K562 treated with DMSO at 1 percent for 4 hours (cell line): ENCODE data around the gene MRFAP1L1. TPM values are rescaled to one million over a fixed set of nuclear protein-coding genes. Genes with fewer than 3 reads are reported as not detected.

Source experiments
- total RNA-seq: library from RNA; unstranded; fragments of 300-600 nt; gene quantifications from 2 replicates; pipeline ENCODE4 v1.2.3, GENCODE V29; 2022; ENCODE audit not compliant: insufficient read depth

Gene MRFAP1L1
- total RNA-seq, result 75.2 and 95.9 TPM in 2 replicates

GRCh38 chr4:6709230-6710114 lies at the start of gene MRFAP1L1:
Gene MRFAP1L1, minus strand, starts transcription at chr4:6709865. Its CDS starts 236 bp downstream, at chr4:6709629.

GRCh38 chr4:6716018-6716911 lies 6.6 kb upstream of the MRFAP1L1 start, which contains the start of gene BLOC1S4:
Gene BLOC1S4, plus strand, starts transcription at chr4:6716174. Its CDS starts 36 bp downstream, at chr4:6716210.

GRCh38 chr4:6693231-6694176 lies 16.2 kb downstream of the MRFAP1L1 start, which contains the start of gene S100P:
Gene S100P, plus strand, starts transcription at chr4:6693878. Its CDS starts 55 bp downstream, at chr4:6693933.

Other genes with a start within 250 kb of the MRFAP1L1 start
- not detected in 2 replicates for gene PPP2R2C, start 237.3 kb downstream of the MRFAP1L1 start, total RNA-seq
- 16.8 and 19.7 TPM in 2 replicates for gene MAN2B2, start 134.7 kb downstream of the MRFAP1L1 start, total RNA-seq
- 329 and 339 TPM in 2 replicates for gene MRFAP1, start 69.2 kb downstream of the MRFAP1L1 start, total RNA-seq
- 141 and 236 TPM in 2 replicates for gene S100P, start 16.0 kb downstream of the MRFAP1L1 start, total RNA-seq
- 13.2 and 17.3 TPM in 2 replicates for gene BLOC1S4, start 6.3 kb upstream of the MRFAP1L1 start, total RNA-seq
- gene KIAA0232, start 72.9 kb upstream of the MRFAP1L1 start, total RNA-seq, result 8.6 and 12.1 TPM in 2 replicates
- 32.9 and 42.7 TPM in 2 replicates for gene TBC1D14, start 200.0 kb upstream of the MRFAP1L1 start, total RNA-seq